Testis (tissue), 3 donors: Measurements from ENCODE around the gene RSBN1L. TPM values are rescaled to one million over a fixed set of nuclear protein-coding genes. Genes with fewer than 3 reads are reported as not detected.

ENCODE experiments used
- DNase-seq: peaks from one replicate; pipeline ENCODE4 v3.0.0-alpha.2; 2019
- H3K27ac ChIP-seq, 2 donors: fragments of 200-600 bp; sonication (generic); one replicate each; pipeline ENCODE4 v1.5.1; 2019
- H3K27me3 ChIP-seq: fragments of 200-600 bp; sonication (generic); one replicate; pipeline ENCODE4 v1.5.1; 2019
- H3K36me3 ChIP-seq: fragments of 200-600 bp; sonication (generic); one replicate; pipeline ENCODE4 v1.5.1; 2017; ENCODE audit warnings: low read depth; ENCODE audit errors: missing control alignments
- H3K4me1 ChIP-seq: fragments of 200-600 bp; sonication (generic); one replicate; pipeline ENCODE4 v1.5.1; 2019
- H3K4me3 ChIP-seq, 2 donors: fragments of 200-600 bp; sonication (generic); one replicate each; pipeline ENCODE4 v1.5.1; 2017 to 2019
- H3K9me3 ChIP-seq: fragments of 200-600 bp; sonication (generic); one replicate; pipeline ENCODE4 v1.5.1; 2017
- CTCF ChIP-seq, 3 experiments: fragments of 450-650 bp in 2 of 3; fragments of 200-600 bp in 1 of 3; sonication (generic) in 1 of 3; IDR thresholded peaks; one replicate each; pipeline ENCODE4 v1.5.1; 2016 to 2019; ENCODE audit warnings: antibody characterized with exemption in 3 of 3, mild to moderate bottlenecking in 2 of 3, moderate library complexity in 1 of 3
- POLR2A ChIP-seq: fragments of 450-650 bp; IDR thresholded peaks from one replicate; pipeline ENCODE4 v1.6.1; 2017; ENCODE audit warnings: antibody characterized with exemption, mild to moderate bottlenecking, moderate library complexity
- WGBS, 2 donors: methylation state at CpG; one replicate each; pipeline ENCODE4 v1.1.5; 2018; 5-methylcytosine and 5-hydroxymethylcytosine counted together
- intact Hi-C: fragments of 100-400 bp; cut with DNase I; formaldehyde crosslinking; loops from one replicate; pipeline ENCODE4 v1.15.1; 2023; ENCODE audit warnings: low total_unique reads
- polyA plus RNA-seq: library from polyadenylated mRNA; stranded (reverse); fragments of 350-450 nt; fragmentation: Illumina TruSeq; extraction: RNeasy Lipid Tissue Mini Kit (QIAGEN cat#74804); gene quantifications from one replicate; pipeline ENCODE4 v1.2.3, GENCODE V29; 2014; ENCODE audit warnings: low read depth, low replicate concordance; ENCODE audit not compliant: insufficient read depth
- total RNA-seq, 2 donors: library from RNA; depleted of rRNA; stranded (reverse); fragments of >200 nt; gene quantifications; one replicate each; pipeline ENCODE4 v1.2.3, GENCODE V29; 2016

The RSBN1L gene
- total and polyA plus RNA-seq, 3 donors from 2014 or later: 33.0 to 40.1 (median 38.1) TPM

- Histone ChIP-seq H3K36me3 (no peaks in the 10 kb centered on the region), H3K27ac (no peak overlapping the region), H3K4me1 (no peaks in the 10 kb centered on the region), H3K4me3 (no peak overlapping the region), H3K9me3 (no peaks in the 10 kb centered on the region), H3K27me3 (no peaks in the 10 kb centered on the region)
- 91 to 94% methylated on average over 2 of the region's 2 CpGs for WGBS, 2 donors
- TF ChIP-seq POLR2A: no peak
- no peak for TF ChIP-seq CTCF (IDR thresholded peaks at IDR 0.05)
- intact Hi-C loops: no loop called here
- no peak for DNase-seq
These were observed 50.5 kb downstream of the RSBN1L start for GRCh38 chr7:77746824-77747165.

- Histone ChIP-seq H3K27me3 (no peaks in the 10 kb centered on the region), H3K9me3 (no peaks in the 10 kb centered on the region), H3K4me1 (no peaks in the 10 kb centered on the region), H3K4me3 (no peak overlapping the region), H3K27ac (no peak overlapping the region), H3K36me3 (no peaks in the 10 kb centered on the region)
- WGBS, 2 donors: 80 to 89% methylated on average over 2 of the region's 2 CpGs
- intact Hi-C loops: no loop called here
- no peak for DNase-seq
- TF ChIP-seq CTCF (IDR thresholded peaks at IDR 0.05): no peak
- TF ChIP-seq POLR2A: no peak
These were observed 50.9 kb downstream of the RSBN1L start for GRCh38 chr7:77747178-77747577.

DNA sequence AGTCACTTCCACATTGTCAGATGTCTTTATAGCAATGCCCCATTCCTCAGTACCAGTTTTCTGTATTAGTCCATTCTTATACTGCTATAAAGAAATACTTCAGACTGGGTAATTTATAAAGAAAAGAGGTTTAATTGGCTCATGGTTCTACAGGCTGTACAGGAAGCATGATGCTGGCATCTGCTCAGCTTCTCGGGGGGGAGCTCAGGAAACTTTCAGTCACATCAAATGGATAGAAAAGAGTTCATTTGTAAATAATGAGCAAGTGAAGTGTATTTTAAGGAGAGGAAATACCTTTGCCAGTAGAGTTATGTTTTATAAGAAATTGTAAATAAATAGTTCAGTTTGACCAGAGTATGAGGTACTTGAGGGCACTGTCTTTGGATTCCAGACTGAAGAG, 51.5 kb downstream of the RSBN1L start:
- DNase-seq: no peak
- TF ChIP-seq POLR2A (no peak), CTCF (IDR thresholded peaks at IDR 0.05) (no peak)
- Histone ChIP-seq H3K27ac (no peak overlapping the region), H3K36me3 (no peaks in the 10 kb centered on the region), H3K9me3 (no peaks in the 10 kb centered on the region), H3K4me3 (no peak overlapping the region), H3K27me3 (no peaks in the 10 kb centered on the region), H3K4me1 (no peaks in the 10 kb centered on the region)
- intact Hi-C loops: no loop called here
- WGBS, 2 donors: 88 to 100% methylated on average over 1 of the region's 1 CpG

GRCh38 chr7:77752016-77752415, 55.8 kb downstream of the RSBN1L start:
- no peak overlapping the region for H3K27ac ChIP-seq
- H3K27me3 ChIP-seq: no peaks in the 10 kb centered on the region
- no peaks in the 10 kb centered on the region for H3K9me3 ChIP-seq
- intact Hi-C loops: no loop called here
- DNase-seq: no peak
- TF ChIP-seq CTCF (IDR thresholded peaks at IDR 0.05): no peak
- TF ChIP-seq POLR2A: no peak
- H3K4me1 ChIP-seq: no peaks in the 10 kb centered on the region
- WGBS, 2 donors: 73 to 90% methylated on average over 2 of the region's 2 CpGs
- H3K4me3 ChIP-seq: no peak overlapping the region
- no peaks in the 10 kb centered on the region for H3K36me3 ChIP-seq

DNA sequence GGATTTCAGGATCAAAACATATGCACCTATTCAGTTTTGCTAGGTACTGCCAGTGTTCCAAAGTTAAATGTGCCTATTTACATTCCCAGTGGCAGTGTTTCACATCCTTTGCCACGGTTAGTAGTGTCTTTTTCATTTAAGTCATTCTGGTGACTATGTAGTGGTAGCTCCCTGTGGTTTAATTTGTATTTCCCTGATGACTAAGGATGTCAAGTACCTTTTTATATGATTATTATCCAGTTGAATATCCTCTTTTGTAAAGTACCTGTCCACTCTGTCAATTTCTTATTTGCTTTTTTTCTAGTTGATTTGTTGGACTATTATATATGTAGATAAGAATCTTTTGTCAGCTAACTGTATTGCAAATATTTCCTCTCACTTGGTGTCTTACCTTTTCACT, 56.9 kb downstream of the RSBN1L start:
- intact Hi-C loops: no loop called here

More for the DNA sequence above, 56.9 kb downstream of the RSBN1L start:
- TF ChIP-seq POLR2A: no peak
- TF ChIP-seq CTCF (IDR thresholded peaks at IDR 0.05): no peak
- no peaks in the 10 kb centered on the region for H3K27me3 ChIP-seq
- WGBS, 2 donors: 76 to 91% methylated on average over 1 of the region's 1 CpG
- H3K9me3 ChIP-seq: no peaks in the 10 kb centered on the region
- no peaks in the 10 kb centered on the region for H3K4me1 ChIP-seq
- H3K4me3 ChIP-seq: no peak overlapping the region
- no peaks in the 10 kb centered on the region for H3K36me3 ChIP-seq
- no peak for DNase-seq
- H3K27ac ChIP-seq: no peak overlapping the region
